Measurements from ENCODE around the gene SLC25A6.
"Not testable (repeated sequence)": the region's sequence is repeated elsewhere in the genome, so short reads cannot be mapped to it uniquely, and the experiment has no call there.

Gene SLC25A6

DNA sequence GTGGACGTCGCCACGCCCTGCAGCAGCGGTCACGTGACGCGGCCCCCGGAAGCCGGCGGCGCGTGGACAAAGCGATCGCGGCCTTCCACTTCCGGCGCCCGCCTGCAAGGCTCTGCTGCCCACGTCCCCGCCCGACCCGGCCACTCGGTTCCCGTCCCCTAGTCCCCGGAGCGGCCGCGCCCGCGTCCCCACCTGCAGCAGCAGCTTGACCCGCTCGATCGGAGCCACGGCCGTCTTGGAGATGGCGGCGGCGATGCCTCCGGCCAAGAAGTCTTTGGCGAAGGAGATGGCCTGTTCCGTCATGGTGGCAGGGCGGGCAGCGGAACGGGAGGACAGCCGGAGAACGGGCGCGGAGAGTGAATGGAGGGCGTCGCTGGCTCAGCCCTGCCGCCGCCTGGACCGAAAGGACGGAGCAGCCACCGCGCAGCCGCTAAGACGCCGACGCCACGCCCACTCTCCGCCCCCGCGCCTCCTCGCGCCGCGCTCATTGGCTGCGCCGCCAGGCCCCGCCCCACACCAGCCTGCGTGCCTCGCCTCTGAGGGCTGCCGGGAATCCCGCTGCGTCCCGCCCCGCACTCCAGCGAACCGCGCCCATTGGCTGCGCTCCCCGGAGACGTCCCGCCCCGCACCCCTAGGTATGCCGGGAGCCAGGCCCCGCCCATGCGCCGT is at the start of gene SLC25A6:
SLC25A6 (minus strand) TSS at position 407 of the 669 bp plus-strand sequence; CDS start at position 303, 104 bp downstream.
- no peak for DNase-seq

DNA sequence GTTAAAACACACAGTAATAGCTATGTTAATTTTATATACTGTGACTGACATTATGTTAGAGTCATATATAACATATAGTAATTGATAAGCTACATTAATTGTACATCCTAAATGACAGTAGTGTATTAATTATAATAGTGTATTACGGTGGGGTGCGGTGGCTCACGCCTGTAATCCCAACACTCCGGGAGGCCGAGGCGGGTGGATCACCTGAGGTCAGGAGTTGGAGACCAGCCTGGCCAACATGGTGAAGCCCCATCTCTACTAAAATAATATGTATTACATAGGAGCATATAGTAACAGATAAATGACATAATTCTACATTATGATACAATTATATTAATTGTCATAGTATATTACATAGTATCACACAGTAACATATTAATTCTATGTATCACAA is 48.6 kb upstream of the SLC25A6 start:
- no peak for DNase-seq

DNA sequence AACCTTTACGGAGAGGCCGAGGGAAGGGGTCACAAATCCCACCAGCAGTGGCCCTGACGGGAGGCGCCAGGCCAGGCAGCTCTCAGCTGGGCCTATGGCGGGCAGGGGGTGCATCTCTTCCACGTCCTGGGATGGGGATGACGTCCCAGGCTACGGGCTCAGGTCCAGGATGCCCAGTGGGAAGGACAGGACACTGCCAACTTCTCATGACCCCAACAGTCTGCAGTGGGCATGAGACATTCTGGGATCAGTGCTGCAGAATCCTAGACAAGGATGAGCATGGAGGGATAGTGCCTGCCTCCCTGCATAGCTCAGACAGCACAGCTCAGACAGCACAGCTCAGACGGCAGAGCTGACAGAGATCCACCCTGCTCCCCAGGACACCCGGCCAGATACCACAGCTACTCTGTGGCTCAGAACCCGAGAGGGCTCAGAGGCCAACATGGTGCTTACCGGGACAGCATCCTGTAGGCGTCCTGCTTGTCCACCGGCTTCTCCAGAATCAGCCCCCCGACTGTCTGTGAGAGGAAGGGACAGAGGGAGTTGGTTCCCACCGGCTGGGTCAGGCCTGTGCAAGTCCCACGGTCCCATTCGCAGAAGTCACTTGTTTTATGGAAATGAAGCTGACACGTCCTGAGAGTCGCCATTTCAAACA is 43.5 kb upstream of the SLC25A6 start:
- no peak for DNase-seq

DNA sequence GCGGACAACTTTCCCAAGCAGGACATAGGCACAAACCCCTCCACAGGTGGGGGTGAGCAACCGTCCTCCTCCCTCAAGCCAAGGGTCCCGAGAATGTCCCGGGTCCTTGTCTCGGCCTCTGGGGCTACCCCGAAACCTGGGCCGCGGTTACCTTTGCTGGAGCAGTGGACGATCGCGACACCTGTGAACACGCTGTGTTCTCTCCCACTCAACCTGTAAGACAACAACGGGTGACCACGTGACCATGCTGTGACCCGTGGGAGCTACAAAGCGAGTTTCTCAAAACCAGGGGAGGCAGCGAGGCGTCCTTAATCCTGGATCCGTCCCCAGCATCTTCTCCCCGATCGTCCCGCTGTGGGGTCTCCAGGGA is 42.9 kb upstream of the SLC25A6 start:
- DNase-seq: no peak

DNA sequence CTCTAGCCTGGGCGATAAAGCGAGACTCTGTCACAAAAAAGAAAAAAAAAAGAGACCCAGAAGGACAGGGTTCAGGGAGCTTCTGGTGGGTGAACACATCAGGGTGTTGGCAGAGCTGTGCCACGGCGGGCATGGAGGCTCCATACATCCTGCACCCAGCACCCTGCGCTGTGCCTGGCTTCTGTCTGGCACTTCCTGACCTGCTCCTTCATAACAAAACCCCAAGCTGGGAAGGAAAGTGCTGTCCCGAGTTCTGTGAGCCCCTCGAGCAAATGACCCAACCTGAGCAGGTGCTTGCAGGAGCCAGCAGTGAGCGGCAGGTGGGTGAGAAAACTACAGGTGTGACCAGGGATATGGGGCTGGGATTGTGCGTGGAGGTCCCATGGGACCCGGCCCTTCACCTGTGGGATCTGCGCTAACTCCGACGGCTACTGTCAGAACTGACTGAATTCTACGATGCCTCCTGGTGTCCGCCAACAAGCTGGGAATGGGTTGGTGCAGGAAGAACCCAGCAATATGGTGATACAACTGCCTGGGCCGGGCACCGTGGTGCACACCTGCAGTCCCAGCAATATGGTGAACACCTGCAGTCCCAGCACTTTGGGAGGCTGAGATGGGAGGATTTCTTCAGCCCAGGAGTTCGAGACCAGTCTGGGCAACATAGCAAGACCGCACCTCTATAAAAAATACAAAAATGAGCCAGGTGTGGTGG is 41.9 kb upstream of the SLC25A6 start:
- DNase-seq: no peak

DNA sequence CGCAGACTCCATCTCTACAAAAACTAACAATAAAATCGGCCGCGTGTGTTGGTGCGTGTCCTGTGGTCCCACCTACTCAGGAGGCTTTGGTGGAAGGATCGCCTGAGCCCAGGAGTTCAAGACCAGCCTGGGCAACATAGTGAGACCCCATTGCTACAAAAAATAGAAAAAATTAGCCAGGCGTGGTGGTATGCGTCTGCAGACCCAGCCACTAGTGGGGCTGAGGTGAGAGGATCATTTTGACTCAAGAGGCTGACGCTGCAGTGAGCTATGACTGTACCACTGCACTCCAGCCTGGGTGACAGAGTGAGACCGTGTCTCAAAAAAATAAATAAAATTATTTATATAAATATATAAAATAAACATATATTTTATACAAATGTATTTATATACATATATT is 38.5 kb upstream of the SLC25A6 start:
- no peak for DNase-seq

DNA sequence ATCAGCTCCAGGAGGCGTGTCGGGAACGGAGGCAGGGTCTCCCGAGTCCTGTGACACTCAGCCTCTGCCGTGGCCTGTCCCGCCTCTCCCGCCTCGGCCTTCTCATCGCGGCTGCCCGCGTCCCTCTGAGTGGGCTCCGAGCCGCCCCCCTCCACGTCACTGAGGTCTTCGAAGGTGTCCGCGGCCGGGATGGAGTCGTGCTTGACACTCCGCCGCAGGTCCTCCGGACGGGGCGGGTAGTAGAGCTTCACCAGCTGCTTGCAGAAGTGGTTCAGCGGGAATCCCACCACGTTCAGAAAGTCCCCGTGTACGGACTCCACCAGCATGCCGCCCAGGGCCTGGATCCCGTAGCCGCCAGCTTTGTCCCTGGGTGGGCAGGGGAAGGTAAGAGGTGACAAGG is 35.8 kb upstream of the SLC25A6 start:
- no peak for DNase-seq

DNA sequence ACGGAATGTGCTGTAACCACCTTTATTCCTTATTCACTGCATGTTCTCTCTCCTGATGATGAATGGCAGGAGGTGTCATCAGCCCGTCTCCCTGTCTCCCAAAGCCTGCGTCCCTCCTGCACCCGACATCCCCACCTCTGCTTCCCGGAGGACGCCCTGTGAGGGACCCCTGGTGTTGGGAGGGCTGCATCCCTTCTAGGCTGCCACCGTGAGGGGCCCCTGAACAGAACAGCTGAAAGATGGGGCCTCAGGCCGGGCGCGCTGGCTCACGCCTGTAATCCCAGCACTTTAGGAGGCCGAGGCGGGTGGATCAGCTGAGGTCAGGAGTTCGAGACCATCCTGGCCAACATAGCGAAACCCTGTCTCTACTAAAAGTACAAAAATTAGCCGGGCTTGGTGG is 34.4 kb upstream of the SLC25A6 start:
- not testable (repeated sequence) for DNase-seq

DNA sequence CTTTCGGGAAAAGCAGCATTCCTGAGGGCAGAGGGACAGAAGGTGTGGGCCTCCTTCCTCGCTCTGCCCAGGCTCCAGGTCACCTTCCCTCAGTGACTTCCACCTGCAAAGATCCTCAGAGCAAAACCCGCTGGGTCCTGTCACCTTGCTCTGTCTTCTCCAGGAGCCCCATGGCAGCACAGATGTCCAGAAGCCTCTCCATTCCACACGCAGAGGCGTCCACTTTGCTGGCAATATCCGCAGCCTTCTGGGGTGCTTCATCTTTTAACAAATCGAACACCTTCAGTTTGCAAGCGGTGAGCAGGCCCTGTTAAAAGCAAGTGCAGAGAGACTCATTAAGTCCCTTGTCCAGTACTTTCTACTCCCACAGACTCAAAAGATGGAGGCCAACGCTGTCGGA is 33.5 kb upstream of the SLC25A6 start:
- DNase-seq: no peak

DNA sequence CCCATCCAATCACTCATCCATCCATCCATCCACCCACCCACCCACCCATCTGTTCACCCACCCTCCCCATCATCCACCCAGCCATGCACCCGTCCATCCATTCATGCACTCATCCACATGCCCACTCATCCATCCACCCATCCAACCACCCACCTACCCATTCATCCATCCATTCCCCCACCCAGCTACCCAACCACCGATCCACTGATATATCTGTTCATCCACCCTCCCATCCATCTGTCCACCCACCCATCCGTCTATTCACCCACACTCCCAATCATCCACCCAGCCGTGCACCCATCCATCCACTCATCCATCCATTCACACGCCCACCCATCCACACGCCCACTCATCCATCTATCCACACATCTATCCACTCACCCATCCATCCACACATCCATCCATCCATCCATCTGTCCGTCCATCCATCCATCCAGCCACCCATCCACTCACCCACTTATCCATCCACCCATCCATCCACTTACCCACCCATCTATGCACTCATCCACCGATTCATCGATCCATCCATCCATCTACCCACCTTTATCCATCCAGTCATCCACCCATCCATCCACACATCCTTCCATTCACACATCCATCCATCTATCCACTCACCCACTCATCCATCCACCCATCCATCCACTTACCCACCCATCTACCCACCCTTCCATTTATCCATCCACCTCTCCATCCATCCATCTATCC is 32.4 kb upstream of the SLC25A6 start:
- DNase-seq: no peak

DNA sequence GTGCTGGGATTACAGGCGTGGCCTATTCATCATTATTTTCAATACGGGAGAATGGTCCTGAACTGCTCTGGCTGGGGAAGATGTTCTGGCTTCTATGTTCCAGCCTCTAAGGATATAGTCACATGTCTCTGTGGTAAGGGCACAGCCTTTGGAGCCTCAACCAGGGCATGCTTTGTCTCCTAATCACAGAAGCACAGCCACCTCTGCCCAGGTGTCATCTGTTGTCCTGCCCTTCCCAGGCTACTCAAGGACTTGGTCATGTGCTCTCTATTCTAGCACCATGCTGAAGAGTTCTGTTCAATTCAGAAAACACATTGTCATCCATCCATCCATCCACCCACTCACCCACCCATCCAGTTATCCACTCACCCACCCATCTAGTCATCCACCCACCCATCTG is 31.3 kb upstream of the SLC25A6 start:
- DNase-seq: no peak

DNA sequence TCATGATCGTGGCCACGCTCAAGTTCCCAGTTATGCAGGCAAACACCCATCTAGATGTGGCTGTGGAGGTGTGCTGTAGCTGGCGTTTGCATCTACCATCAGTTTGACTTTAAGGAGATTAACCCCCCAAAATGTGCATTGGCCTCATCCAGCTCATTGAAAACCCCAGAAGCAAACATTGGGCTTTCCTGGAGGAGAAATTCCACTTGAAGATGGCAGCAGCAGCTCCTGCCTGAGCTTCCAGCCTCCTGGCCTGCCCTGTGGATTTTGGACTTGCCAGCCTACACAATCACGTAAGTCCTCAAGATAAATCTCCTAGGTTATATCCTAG is 30.2 kb upstream of the SLC25A6 start:
- DNase-seq: no peak

DNA sequence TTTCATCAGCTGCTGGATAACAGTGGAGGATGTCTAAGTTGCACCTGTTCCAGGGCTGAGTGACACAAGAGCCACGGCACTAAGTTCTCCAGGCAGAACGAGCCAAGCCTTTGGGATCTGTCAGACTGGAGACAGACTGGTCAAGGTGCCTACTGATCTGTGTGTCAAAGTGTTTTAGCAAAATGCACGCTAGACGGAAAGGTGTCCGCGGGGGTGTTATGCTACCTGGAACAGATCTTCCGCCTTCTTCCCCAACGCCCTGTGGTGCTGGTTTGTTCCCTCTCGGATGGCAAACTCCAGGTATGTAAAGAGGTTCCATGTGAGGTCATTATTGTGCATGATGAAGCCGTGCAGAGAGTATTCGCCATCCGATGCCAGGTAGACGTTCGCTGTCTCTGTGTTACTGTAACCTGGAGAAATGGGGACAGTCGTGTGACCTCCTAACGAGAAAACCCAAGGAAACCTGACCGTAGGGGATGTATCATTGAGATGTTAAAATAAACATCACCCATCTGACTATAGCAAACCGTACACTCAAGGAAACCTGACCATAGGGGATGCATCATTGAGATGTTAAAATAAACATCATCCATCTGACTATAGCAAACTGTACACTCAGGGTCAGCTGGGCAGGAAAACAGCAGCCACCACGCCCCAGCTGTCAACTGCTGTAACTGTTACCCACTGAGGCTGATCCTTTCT is 29.7 kb upstream of the SLC25A6 start:
- DNase-seq: no peak

DNA sequence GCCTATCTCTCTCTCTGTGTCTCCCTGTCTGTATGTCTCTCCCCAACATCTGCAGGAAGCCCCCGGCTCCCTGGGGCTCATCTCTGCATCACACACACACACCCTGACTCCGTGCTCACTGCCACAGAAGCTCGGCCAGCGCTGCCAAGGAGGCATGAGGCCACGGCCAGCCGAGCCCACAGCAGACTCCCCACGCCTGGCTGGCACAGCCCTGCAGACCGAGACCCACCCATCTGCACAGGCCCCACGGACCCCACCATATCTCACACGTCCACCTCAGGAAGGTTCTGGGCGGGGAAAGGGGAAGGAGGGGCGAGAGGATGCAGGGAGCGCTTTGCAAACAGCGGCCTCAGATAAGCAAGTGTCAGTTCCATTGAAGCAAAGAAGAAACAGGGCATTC is 28.5 kb upstream of the SLC25A6 start:
- no peak for DNase-seq

DNA sequence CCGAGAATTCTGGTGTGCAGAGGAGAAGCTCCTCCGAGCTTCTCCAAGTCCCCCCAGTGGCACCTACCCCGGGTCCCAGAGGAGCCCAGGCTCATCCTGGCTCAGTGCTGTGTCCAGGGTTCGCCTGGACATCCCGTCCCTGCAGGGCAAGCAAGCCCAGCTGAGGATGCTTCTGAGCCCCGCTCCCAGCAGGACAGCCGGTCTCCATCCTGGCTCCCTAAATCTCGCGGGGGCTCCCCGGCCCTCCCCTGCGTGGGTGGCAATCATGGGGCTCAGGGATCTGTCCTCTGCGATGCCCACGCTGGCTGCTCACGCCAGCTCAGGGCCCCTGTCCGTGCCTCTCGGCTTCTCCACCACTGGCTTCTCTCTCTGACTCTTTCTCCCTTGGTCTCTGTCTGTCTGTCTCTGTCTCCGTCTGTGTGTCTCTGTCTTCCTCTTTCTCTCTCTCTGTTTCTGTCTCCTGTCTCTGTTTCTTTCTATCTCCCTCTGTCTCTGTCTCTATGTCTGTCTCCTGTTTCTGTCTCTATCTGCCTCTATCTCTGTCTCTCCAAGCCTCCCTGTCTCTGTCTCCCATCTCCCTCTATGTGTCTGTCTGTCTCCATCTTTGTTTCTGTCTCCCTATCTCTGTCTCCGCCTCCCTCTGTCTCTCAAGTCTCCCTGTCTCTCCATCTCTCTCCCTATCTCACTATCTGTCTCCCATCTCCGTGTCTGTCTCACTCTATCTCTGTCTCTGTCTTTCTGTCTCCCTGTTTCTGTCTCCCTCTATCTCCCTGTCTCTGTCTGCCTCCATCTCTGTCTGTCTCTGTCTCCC is 27.8 kb upstream of the SLC25A6 start:
- no peak for DNase-seq

DNA sequence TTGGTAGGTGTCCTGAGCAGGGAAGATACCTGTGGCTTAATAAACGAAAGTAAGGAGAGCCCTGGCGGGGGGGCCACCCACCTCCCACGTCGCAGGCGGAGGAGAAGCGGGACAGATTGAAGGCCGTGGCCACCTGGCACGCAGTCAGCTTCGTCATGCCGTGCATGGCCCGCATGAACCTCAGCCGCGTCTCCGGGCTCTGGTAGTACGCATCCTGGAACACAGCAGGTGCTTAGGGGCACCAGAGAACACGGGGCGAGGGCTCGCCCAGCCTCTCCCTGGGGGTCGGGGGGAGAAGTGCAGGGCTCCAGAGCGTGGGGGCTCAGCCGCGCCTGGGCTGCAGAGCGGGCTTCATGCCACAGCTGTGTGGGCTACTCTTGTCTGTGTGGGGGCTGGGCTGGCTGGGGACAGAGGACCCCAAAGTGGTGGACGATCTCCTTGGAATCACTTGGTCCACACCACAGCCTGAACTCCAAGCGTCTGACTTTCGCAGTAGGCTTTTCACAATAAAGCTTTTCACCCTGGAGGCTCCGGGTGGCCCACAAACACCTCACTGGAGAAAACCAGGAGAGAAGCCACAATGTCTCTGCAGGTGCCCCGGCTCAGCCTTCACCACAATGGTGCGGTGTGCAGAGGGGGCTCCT is 27.1 kb upstream of the SLC25A6 start:
- no peak for DNase-seq

DNA sequence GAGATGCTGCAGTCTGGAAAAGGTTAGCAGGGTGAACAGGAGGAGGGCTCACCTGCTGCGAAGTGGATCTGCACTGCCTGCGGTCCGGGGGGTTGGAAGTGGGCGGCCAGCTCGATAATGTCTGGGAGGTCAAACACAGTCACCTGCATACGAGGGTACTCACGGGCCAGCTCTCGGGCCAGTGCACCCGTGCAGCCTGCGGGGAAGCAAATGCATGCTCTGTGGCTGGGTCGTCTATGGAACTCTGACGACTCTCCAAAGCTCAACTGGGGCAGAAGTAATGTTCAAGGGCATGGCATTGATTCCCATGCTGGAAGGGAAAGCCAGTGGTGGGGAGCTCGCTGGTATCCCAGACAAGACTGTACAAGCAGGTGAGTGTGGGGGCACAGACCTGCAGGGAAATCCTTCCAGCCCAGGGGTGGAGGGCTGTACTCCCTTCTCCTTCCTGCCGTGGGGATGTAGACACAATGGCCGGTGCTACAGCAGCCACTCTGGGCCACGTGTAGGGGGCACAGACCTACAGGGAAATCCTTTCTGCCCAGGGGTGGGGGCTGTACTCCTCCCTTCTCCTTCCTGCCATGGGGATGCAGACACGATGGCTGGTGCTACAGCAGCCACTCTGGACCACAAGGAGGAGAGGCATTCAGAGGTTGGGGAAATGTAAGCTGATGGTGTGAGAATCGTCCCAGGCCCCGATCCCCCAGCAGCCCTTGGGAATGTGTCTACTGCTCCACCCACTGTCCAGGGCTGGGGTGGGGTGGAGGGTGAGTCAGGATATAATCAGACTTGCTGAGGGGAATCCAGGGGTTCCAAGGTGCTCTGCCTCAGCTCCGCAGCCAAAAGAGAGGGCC is 26.2 kb upstream of the SLC25A6 start:
- DNase-seq: no peak

DNA sequence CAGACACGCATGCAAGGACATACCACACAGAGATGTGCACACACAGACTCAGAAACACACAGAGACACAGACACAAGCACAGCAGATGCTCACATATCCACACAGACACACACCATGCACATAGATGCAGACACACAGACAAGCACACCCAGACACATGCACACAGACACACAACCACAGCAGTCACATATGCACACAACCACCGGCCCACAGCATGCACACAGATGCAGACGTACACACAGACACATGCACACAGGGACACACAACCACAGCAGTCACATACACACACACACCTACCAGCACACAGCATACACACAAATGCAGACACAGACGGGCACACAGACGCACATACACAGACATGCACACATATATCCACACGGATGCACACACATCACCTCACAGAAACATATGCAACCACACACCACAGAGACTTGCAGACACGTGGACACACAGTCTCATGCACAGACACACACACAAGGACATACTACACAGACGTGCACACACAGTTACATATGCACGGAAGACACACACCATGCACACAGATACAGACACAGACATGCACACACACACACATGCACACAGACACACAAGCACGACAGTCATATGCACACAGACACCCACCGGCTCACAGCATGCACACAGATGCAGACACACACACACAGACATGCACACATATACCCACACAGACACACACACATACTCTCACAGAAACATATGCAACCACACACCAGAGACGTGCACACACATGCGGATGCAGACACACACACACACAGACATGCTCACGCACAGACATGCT is 25.2 kb upstream of the SLC25A6 start:
- DNase-seq: no peak

DNA sequence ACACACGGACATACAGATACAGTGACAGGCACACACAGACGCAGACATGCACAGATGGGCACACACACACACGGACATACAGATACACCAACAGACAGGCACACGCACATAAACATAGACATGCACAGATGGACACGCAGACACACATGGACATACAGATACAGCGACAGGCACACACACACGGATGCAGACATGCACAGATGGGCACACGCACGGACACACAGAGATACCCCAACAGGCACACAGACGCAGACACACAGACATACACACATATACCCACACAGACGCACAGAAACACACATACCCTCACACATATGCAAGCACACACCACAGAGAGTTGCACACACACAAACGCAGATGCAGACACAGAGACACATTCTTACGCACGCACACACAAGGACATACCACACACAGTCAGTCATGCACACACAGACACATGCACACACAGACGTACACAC is 24.4 kb upstream of the SLC25A6 start:
- DNase-seq: no peak
